OCI-LY1 (cell line): ENCODE results near the gene ADH6.
"Not testable (repeated sequence)": the region's sequence is repeated elsewhere in the genome, so short reads cannot be mapped to it uniquely, and the experiment has no call there.

Experiments used
- EZH2 ChIP-seq: fragments of 200-600 bp; sonication (generic), shearing (Covaris generic); IDR thresholded peaks from 2 replicates; pipeline ENCODE4 v1.8.0; 2017; ENCODE audit warnings: borderline replicate concordance, mixed run types, mild to moderate bottlenecking, antibody characterized with exemption, low read length, moderate library complexity, mixed read lengths
- TF ChIP-seq, protein P1 (sequence below): fragments of 200-600 bp; sonication (generic), shearing (Covaris generic); IDR thresholded peaks from 2 replicates; pipeline ENCODE4 v1.5.1; 2017; ENCODE audit warnings: mild to moderate bottlenecking, antibody characterized with exemption, low read length, moderate library complexity, mixed read lengths

DNA sequence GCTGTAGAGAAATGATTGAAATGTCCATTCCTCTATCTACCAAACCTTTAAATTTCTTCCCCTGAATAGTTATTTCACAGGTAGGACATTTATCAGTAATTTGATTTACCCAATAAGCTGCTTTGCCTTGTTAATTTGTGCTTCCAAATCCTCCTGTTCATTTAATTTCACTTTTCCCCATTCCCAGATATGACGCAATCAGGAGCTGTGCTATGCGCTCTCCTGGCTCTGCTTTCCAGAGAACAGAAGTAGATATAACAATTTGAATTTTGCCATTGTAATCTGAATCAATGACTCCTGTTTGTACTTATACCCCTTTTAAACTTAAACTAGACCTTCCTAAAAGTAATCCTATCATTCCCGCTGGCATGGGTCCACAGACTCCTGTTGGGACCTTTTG, 29.1 kb downstream of the ADH6 start:
- TF ChIP-seq, protein P1, sequence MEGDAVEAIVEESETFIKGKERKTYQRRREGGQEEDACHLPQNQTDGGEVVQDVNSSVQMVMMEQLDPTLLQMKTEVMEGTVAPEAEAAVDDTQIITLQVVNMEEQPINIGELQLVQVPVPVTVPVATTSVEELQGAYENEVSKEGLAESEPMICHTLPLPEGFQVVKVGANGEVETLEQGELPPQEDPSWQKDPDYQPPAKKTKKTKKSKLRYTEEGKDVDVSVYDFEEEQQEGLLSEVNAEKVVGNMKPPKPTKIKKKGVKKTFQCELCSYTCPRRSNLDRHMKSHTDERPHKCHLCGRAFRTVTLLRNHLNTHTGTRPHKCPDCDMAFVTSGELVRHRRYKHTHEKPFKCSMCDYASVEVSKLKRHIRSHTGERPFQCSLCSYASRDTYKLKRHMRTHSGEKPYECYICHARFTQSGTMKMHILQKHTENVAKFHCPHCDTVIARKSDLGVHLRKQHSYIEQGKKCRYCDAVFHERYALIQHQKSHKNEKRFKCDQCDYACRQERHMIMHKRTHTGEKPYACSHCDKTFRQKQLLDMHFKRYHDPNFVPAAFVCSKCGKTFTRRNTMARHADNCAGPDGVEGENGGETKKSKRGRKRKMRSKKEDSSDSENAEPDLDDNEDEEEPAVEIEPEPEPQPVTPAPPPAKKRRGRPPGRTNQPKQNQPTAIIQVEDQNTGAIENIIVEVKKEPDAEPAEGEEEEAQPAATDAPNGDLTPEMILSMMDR: not testable (repeated sequence)
- TF ChIP-seq EZH2: not testable (repeated sequence)
